ENCODE results near the gene NPTX2. TPM values are rescaled to one million over a fixed set of nuclear protein-coding genes. Genes with fewer than 3 reads are reported as not detected.

NPTX2 gene
- total and polyA plus RNA-seq, 2 of the 8 experiments (the other 6 are each of a cell fraction or from before 2014, with no cell fraction given), result 18.4 to 19.2 TPM

DNA sequence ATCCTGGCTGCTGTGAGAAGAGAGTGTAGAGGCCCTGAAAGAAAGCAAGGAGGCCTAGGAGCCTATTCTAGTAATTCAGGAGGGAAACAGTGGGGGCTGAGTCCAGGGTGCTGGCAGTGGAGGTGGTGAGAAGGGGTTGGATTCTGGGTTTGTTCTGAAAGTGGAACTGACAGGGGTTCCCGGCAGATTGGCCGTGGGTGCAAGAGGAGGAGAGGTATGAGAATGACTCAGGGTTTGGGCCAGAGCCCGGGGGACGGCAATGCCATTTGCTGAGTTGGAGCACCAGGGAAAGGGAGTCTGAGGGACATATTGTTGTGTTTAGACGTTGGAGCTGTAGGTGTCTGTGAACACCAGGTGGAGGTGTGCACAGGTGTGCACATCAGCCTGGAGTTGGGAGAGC lies 38.5 kb downstream of the NPTX2 start:
- no peaks in the 10 kb centered on the region for H4K20me1 ChIP-seq (replicated peaks in 1 of 2; ENCODE audit: control insufficient read depth in 1 of 2, insufficient read depth in 2 of 2, low read length in 2 of 2)
- no peak overlapping the region for H2AFZ ChIP-seq (ENCODE audit: low read length)
- H2AK5ac ChIP-seq (ENCODE audit: low read depth, low read length), result no peak overlapping the region
- 84% methylated on average over 5 of the region's 5 CpGs; no CpG with 5 or more reads in 1 of the 2 experiments for WGBS, 2 experiments (ENCODE audit: extremely low coverage in 1 of 2, insufficient coverage in 1 of 2, insufficient read length in 1 of 2, insufficient replicate concordance in 2 of 2, low coverage in 1 of 2, low lambda C conversion rate in 2 of 2, missing lambda C conversion rate in 1 of 2)
- DNase-seq (ENCODE audit: low read depth in 1 of 2, low spot score in 2 of 2), result no peak
- no peak overlapping the region for H2BK15ac ChIP-seq (ENCODE audit: low read length)
- H3K79me2 ChIP-seq (ENCODE audit: control insufficient read depth in 1 of 2, insufficient read depth in 2 of 2, low read length in 2 of 2), result no peaks in the 10 kb centered on the region
- no peaks in the 10 kb centered on the region for H3K27me3 ChIP-seq (replicated peaks in 1 of 4; ENCODE audit: control insufficient read depth in 3 of 4, extremely low read depth in 1 of 4, insufficient read depth in 3 of 4, low read length in 3 of 4)
- no peak overlapping the region for H2BK20ac ChIP-seq (ENCODE audit: low read length)
- no peaks in the 10 kb centered on the region for H3K36me3 ChIP-seq (ENCODE audit: control insufficient read depth in 2 of 4, insufficient read depth in 4 of 4, low read length in 3 of 4)
- CTCF ChIA-PET (ENCODE audit: partially characterized antibody), result interaction anchor here (0.9 kb wide), 1 partner anchor 16 kb away, joined by 3 read pairs; no protein-coding TSS in a partner anchor
- no peak overlapping the region for H2BK120ac ChIP-seq (replicated peaks; ENCODE audit: low read depth, low read length)
- no peak overlapping the region for H3K4me2 ChIP-seq (ENCODE audit: insufficient read depth in 1 of 2, low read depth in 2 of 2, low read length in 2 of 2)
- H2BK5ac ChIP-seq (ENCODE audit: low read depth, low read length), result no peak overlapping the region
- H3K14ac ChIP-seq (ENCODE audit: insufficient read length), result no peak overlapping the region
- H3K79me1 ChIP-seq (ENCODE audit: low read depth, low read length), result no peaks in the 10 kb centered on the region
- FAIRE-seq, result no peak
- POLR2A ChIA-PET (ENCODE audit: partially characterized antibody), result no interaction called here
- peaks cover 2% of the 10 kb centered on the region; the same call in 1 of the 2 replicates for H3K23me2 ChIP-seq (ENCODE audit: low read depth, low read length)
- no peaks in the 10 kb centered on the region for H3K4me1 ChIP-seq (replicated peaks in 1 of 4; ENCODE audit: control insufficient read depth in 3 of 4, insufficient read depth in 4 of 4, low read length in 3 of 4)
- no peak overlapping the region for H4K91ac ChIP-seq (replicated peaks; ENCODE audit: insufficient read length, low read length)
- no peaks in the 10 kb centered on the region for H3K9me3 ChIP-seq (ENCODE audit: insufficient read depth in 2 of 2, low read depth in 1 of 2, low read length in 1 of 2)
- H3K9ac ChIP-seq (replicated peaks in 1 of 4; ENCODE audit: extremely low read depth in 1 of 4, low read depth in 3 of 4, low read length in 3 of 4), result no peak overlapping the region
- no peak overlapping the region for H3K4me3 ChIP-seq (ENCODE audit: extremely low read depth in 1 of 4, insufficient read depth in 2 of 4, low read depth in 3 of 4, low read length in 4 of 4)
- TF ChIP-seq SRF (IDR thresholded peaks at IDR 0.05; ENCODE audit: low read depth, low read length) (no peak), EZH2 (IDR thresholded peaks at IDR 0.05; ENCODE audit: low read depth, low read length, severe bottlenecking) (no peak), FOSL1 (IDR thresholded peaks at IDR 0.05; ENCODE audit: insufficient read depth, low read depth, low read length) (no peak), CHD1 (IDR thresholded peaks at IDR 0.05; ENCODE audit: low read depth, low read length) (no peak), CTBP2 (IDR thresholded peaks at IDR 0.05; ENCODE audit: borderline replicate concordance, insufficient read depth, insufficient read length, low read length) (no peak), SUZ12 (IDR thresholded peaks at IDR 0.05; ENCODE audit: low read length) (no peak), SAP30 (IDR thresholded peaks at IDR 0.05; ENCODE audit: insufficient read depth, insufficient replicate concordance, low read length) (no peak), GTF2F1 (IDR thresholded peaks at IDR 0.05; ENCODE audit: borderline replicate concordance, low read depth, low read length) (no peak), POU5F1 (IDR thresholded peaks at IDR 0.05; ENCODE audit: low read depth, low read length) (no peak), KDM5A (IDR thresholded peaks at IDR 0.05; ENCODE audit: low read length) (no peak)
- no peak overlapping the region for H3K27ac ChIP-seq (ENCODE audit: low read depth, low read length)
- no peak overlapping the region for H2BK12ac ChIP-seq (ENCODE audit: low read depth, low read length)
- H4K8ac ChIP-seq (ENCODE audit: extremely low read depth, insufficient read depth, low read length), result no peak overlapping the region
- no peak overlapping the region for H3K4ac ChIP-seq (replicated peaks; ENCODE audit: insufficient read length, low read depth, low read length)
- no peak overlapping the region for H4K5ac ChIP-seq (ENCODE audit: insufficient read length, low read depth, low read length)
- no peak overlapping the region for H3K56ac ChIP-seq (replicated peaks; ENCODE audit: insufficient read length, low read depth, low read length)
- no peak overlapping the region for H3K23ac ChIP-seq (ENCODE audit: insufficient read length)
- no peak overlapping the region for H3K18ac ChIP-seq (ENCODE audit: extremely low read depth, low read length)
